GM21723 (cell line): ENCODE results near the gene LHFPL2.
"Not testable (repeated sequence)": the region's sequence is repeated elsewhere in the genome, so short reads cannot be mapped to it uniquely, and the experiment has no call there.

Source experiments
- ATAC-seq: cut with Tn5 transposase; IDR thresholded peaks from one replicate; pipeline ENCODE4 v1.9.1; 2021; ENCODE audit warnings: mild to moderate bottlenecking, moderate library complexity; ENCODE audit not compliant: unreplicated experiment

The LHFPL2 gene, protein sequence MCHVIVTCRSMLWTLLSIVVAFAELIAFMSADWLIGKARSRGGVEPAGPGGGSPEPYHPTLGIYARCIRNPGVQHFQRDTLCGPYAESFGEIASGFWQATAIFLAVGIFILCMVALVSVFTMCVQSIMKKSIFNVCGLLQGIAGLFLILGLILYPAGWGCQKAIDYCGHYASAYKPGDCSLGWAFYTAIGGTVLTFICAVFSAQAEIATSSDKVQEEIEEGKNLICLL

DNA sequence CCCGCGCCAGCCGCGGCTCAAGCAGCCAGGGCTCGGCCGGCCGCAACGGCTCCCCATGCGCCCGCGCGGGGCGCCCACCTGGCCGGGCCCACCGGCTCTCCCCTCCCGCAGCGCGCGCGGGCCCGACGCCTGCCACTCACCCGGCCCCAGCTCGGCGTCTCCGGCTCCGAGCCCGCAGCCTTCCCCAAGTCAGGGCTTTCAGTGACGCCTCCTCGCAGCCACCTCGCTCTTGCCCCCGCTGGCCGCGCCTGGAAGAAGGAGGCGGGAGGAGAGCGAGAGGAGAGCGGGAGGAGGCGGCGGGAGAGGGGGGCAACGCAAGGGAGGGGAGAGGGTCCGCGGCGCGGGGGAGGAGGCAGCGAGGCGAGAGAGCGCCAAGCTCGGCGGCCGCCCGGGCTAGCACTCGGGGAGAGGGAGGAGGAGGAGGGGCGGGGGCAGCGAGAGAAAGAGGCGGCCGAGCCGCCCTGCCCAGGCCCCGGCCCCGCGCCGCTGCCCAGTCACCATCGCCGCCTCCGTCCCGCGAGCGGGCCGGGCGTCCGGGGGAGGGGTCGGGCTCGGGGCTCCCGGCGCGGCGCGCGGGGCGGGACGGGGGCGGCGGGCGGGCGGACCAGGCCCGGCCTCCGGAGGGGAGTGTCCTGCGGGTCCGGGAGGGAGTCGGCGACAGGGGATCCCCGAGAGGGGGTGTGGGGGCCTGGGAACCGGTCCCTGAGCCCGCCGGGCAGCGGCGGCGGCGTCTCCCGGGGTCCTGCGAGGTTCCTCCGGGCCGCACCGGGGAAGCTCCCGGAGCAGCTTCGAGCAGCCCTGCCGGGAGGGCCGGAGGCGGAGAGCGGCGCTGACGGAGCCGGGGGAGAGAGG, at the start of gene LHFPL2:
Gene LHFPL2 (minus strand): TSS at position 414 of the 852 bp plus-strand sequence. CDS start 138,559 bp downstream, outside the sequence.
- peak; percentile 53 for ATAC-seq

GRCh38 chr5:78696637-78697036, 48.1 kb upstream of the LHFPL2 start:
- no peak for ATAC-seq

GRCh38 chr5:78696052-78696451, 47.5 kb upstream of the LHFPL2 start:
- ATAC-seq: not testable (repeated sequence)

DNA sequence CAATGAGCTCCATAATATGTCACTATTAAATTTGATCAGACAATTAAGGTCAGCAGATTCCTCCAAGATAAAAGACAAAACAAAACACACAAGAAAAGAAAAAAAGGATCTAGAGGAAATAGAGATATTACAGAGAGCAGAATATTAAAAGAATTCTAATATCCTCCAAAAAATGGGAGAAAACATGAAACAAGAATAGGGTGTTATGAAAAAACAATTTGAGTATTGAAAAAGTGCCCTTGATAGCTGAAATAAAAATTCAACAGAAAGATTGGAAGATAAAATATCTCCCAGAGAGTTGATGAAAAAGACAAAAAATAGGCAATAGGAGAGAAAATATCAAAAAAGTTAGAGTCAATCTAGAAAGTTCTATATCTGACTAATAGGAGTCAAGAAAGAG, 44.8 kb upstream of the LHFPL2 start:
- ATAC-seq: no peak

DNA sequence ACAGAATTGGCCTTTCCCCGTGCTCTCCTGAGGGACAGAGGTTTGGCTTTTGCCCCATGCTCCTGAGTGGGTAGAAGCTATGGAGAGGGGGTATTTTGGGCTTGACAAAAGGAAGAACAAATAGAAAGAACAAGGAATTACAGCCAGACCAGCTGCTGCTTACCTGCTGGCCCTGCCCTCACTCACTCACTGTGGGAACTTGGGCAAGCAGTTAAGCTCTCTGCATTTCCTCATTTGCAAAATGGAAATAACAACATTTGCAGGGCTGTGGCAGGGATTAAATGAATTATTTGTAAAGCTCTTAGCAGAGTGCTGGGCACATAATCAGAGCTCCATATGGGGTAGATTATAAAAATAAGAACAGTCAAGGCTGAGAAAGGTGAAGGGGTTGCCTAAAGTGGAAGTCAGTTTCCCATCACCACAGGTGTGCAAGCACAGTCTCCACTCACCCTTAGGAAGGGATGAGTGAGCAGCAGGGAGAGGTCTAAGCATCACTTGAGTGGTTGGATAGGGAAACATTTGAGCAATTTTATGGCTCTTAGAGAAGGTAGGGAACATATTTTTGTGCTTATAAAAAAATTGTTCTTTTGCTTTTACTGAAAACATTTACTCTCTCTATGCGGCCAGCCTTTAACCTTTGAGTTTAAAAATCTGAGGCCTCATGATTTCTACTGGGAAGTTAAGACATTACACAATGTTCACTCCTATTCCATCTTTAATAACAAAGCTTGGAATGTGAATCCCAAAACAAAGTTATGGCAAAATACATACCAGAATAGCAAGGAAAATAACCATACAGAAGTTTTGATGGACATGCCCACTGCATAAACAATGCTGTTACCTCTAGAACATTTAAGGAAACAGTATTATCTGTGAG, 42.8 kb upstream of the LHFPL2 start:
- no peak for ATAC-seq

GRCh38 chr5:78690253-78690972, 41.8 kb upstream of the LHFPL2 start:
- ATAC-seq: no peak

- no peak for ATAC-seq
Measured at GRCh38 chr5:78689540-78690252, 41.1 kb upstream of the LHFPL2 start.

DNA sequence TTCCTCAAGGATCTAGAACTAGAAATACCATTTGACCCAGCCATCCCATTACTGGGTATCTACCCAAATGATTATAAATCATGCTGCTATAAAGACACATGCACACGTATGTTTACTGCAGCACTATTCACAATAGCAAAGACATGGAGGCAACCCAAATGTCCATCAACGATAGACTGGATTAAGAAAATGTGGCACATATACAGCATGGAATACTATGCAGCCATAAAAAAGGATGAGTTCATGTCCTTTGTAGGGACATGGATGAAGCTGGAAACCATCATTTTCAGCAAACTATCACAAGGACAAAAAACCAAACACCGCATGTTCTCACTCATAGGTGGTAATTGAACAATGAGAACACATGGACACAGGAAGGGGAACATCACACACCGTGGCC, 38.9 kb upstream of the LHFPL2 start:
- ATAC-seq: not testable (repeated sequence)

- not testable (repeated sequence) for ATAC-seq
Measured at GRCh38 chr5:78683905-78684304, 35.3 kb upstream of the LHFPL2 start.

- no peak for ATAC-seq
Measured at GRCh38 chr5:78679905-78680304, 31.3 kb upstream of the LHFPL2 start.

GRCh38 chr5:78677777-78678668, 29.5 kb upstream of the LHFPL2 start:
- no peak for ATAC-seq

DNA sequence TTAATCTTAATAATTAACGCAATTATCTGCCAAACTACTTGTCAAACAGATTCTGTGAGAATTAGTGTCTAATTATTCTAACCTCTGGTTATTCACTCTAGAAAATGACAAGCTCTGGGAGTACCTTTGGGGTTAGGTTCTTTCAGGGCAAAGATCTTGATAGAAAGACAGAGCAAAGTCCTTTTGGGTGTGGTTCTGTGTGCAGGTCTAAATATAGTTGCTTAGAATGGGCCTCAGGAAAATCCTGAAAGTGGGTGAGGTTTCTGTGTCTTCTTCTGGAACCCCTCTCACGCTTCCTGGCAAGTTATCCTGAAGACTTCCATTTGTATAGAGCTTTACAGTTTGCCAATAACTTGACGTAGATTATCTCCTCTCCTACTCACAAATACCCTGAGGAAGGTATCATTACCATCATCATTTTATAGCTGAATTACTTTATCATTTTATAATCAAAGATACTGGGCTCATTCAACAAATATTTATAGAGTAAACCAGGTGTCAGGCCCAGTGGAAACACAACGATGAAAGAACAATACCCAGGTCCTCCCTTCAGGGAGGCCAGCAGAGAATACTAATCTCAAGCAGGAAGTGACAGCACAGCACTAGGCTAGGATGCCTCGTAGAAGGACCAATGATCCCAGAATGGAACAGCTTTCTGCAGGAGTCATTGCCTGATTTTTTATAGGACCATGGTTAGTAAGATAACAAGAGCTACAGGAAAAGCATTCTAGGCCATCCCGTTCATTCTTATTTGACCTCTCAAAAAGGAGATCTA, 27.6 kb upstream of the LHFPL2 start:
- ATAC-seq: no peak

DNA sequence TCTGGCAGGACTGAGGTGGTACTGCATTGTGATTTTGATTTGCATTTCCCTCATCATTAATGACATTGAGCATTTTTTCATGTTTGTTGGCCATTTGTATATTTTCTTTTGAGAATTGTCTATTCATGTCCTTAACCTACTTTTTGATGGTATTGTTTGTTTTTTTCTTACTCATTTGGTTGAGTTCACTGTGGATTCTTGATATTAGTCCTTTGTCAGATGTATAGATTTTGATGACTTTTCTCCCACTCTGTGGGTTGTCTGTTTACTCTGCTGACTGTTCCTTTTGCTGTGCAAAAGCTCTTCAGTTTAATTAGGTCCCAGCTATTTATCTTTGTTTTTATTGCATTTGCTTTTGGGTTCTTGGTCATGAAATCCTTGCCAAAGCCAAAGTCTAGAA, 25.3 kb upstream of the LHFPL2 start:
- not testable (repeated sequence) for ATAC-seq

GRCh38 chr5:78672154-78672553, 23.6 kb upstream of the LHFPL2 start:
- ATAC-seq: no peak

- ATAC-seq: no peak
Measured at GRCh38 chr5:78671609-78672008, 23.0 kb upstream of the LHFPL2 start.

GRCh38 chr5:78670701-78671269, 22.2 kb upstream of the LHFPL2 start:
- no peak for ATAC-seq

DNA sequence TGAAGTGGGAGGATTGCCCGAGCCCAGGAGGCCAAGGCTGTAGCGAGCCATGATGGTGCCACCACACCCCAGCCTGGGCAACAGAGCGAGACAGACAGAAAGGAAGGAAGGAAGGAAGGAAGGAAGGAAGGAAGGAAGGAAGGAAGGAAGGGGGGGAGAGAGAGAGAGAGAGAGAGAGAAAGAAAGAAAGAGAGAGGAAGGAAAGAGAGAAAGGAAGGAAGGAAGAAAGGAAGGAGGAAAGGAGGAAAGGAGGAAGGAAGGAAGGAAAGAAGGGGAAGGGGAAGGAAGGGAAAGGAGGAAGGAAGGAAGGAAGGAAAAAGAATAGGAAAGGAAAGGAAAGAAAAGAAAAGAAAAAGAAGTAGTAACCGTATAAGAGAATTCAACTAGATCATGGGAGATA, 20.8 kb upstream of the LHFPL2 start:
- ATAC-seq: no peak
